ENCODE measurements around the gene ASB10.

ASB10 gene

DNA sequence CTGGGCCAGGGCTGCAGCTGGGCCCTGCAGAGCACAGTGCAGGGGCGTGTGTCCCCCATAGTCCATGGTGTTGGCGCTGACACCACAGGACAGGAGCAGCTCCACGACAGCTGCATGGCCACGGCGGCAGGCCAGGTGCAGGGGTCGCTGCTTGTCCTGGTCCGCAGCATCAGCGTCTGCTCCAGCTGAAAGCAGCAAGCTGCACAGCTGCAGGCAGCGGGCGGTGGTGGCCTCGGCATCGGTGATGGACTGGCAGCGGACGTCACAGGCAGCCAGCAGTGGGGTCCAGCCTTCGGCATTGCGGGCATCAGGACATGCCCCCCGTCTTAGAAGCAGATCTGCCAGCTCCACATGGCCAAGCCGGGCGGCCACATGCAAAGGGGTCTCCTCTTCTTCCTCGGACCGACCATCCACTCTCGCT lies 6.0 kb downstream of the ASB10 start:
- H3K9me3 Mint-ChIP-seq = no peaks in the 10 kb centered on the region
- no peak for ATAC-seq
- H3K4me3 Mint-ChIP-seq = no peak overlapping the region
- H3K27me3 Mint-ChIP-seq = peaks cover 68% of the 10 kb centered on the region
- H3K4me1 Mint-ChIP-seq = no peaks in the 10 kb centered on the region
- H3K36me3 Mint-ChIP-seq = no peaks in the 10 kb centered on the region
- no peak overlapping the region for H3K27ac Mint-ChIP-seq

DNA sequence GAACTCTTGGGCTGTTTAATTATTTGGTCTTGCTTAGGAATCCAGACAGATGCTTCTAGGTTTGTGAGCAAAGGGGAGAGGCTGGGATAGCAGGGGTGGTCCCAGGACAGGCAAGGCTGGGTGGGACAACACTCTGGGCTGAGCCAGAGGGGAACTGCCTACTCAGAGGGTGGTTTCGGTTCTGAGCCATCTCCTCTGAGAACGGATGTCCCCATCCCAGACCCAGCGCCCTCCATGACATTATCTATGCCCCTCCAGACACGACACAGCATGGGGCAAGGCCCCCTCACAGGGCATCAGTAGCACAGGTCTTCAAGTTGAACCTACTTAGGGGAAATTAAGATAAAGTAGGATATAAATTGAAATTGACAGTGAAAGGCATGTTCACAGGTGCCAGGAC lies 7.1 kb downstream of the ASB10 start:
- peaks cover 70% of the 10 kb centered on the region for H3K27me3 Mint-ChIP-seq
- no peaks in the 10 kb centered on the region for H3K4me1 Mint-ChIP-seq
- H3K27ac Mint-ChIP-seq = no peak overlapping the region
- H3K4me3 Mint-ChIP-seq = no peak overlapping the region
- H3K36me3 Mint-ChIP-seq = no peaks in the 10 kb centered on the region
- no peak for ATAC-seq
- no peaks in the 10 kb centered on the region for H3K9me3 Mint-ChIP-seq

DNA sequence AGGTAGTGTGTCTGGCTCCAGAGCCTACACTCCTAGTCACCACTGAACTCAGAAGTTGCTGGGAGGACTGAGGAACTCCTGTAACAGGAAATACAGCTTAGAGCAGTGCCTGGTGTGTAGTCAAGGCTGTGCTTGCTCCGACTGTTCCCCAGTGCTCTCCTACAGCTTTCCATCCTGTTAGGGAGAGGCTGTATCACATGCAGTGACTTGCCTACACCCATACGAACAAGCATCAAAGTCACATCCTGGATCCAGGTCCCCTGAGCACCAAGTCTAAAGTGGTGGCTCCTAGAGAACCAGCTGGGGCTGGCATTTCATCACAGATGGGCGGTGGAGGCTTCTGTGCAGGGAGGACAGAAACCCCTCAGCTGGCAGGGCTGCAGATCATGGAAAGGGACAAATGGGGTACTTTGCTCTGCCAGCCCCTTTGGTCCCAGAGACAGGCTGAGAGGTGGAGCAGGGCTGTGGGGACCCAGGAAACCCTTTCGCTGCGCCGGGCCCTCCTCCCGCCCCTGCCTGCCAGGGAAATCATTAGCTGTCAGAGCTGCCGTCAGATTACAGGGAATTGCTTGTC lies 7.7 kb downstream of the ASB10 start:
- no peaks in the 10 kb centered on the region for H3K9me3 Mint-ChIP-seq
- no peak overlapping the region for H3K4me3 Mint-ChIP-seq
- H3K4me1 Mint-ChIP-seq = no peaks in the 10 kb centered on the region
- H3K27me3 Mint-ChIP-seq = peaks cover 74% of the 10 kb centered on the region
- ATAC-seq = no peak
- no peak overlapping the region for H3K27ac Mint-ChIP-seq
- H3K36me3 Mint-ChIP-seq = no peaks in the 10 kb centered on the region

DNA sequence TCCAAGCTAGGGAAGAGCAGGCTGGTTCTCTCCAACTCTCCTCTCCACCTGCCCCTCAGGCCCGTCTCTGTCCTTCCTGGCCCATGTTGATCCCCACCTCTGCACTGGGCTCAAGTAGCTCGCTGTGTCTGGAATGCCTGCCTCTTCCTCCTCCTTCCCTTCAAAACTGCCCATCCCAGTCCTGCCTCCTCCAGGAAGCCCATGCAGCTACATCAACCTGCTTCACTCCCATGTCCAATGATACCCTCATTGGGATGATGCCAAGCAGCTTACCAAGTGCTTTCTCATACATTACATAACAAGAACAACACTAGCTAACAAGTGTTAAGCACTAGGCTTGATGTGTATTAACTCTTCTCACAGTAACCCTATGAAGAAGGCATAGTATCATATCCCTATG lies 8.2 kb downstream of the ASB10 start:
- Mint-ChIP-seq H3K27me3 (peaks cover 73% of the 10 kb centered on the region), H3K4me1 (no peaks in the 10 kb centered on the region)
- ATAC-seq = no peak

DNA sequence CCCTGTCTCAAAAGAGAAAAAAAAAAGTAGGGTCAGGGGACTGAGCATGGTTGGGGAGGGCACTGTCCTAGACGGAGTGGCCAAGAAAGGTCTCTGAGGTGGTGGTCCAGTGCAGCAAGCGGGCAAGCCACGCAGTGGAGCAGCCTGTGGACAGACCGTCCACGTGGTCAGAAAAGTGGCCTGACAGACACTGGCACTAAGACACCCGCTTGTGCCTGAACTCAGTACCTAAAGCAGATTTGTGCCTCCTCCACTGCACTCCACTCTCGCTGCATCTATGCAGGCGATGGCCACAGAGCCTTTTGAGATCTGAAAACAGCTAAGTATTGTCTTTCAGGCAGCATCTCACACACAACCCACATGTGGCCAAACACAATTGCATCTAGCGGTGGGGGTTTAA lies 8.8 kb downstream of the ASB10 start:
- H3K27ac Mint-ChIP-seq = no peak overlapping the region
- H3K4me1 Mint-ChIP-seq = no peaks in the 10 kb centered on the region
- no peak for ATAC-seq
- no peaks in the 10 kb centered on the region for H3K9me3 Mint-ChIP-seq
- no peak overlapping the region for H3K4me3 Mint-ChIP-seq
- peaks cover 75% of the 10 kb centered on the region for H3K27me3 Mint-ChIP-seq
- H3K36me3 Mint-ChIP-seq = no peaks in the 10 kb centered on the region

More for the DNA sequence above, 8.2 kb downstream of the ASB10 start:
- Mint-ChIP-seq H3K4me3 (no peak overlapping the region), H3K9me3 (no peaks in the 10 kb centered on the region), H3K27ac (no peak overlapping the region), H3K36me3 (no peaks in the 10 kb centered on the region)

DNA sequence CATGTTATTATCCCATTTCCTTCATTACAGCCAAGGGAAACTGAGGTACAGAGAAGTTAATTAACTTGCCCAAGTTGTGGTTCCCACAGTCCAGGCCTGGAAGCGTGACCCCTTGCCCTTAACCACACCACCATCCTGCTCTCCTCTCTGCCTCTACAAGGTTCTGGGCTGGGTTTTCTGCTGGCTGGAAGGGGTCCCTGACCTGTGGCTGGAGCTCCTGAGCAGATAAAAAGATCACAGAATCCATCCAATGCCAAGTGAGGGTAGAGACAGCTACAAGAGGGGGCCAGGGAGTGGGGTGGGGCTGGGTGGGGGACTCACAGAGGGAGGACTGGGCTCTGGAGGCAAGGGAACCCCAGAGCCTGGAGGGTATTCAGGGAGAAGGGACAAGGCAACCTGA lies 9.7 kb downstream of the ASB10 start:
- no peaks in the 10 kb centered on the region for H3K9me3 Mint-ChIP-seq
- H3K4me1 Mint-ChIP-seq = peaks cover 7% of the 10 kb centered on the region
- H3K27me3 Mint-ChIP-seq = peaks cover 82% of the 10 kb centered on the region
- no peak for ATAC-seq
- no peak overlapping the region for H3K4me3 Mint-ChIP-seq
- no peaks in the 10 kb centered on the region for H3K36me3 Mint-ChIP-seq
- no peak overlapping the region for H3K27ac Mint-ChIP-seq

DNA sequence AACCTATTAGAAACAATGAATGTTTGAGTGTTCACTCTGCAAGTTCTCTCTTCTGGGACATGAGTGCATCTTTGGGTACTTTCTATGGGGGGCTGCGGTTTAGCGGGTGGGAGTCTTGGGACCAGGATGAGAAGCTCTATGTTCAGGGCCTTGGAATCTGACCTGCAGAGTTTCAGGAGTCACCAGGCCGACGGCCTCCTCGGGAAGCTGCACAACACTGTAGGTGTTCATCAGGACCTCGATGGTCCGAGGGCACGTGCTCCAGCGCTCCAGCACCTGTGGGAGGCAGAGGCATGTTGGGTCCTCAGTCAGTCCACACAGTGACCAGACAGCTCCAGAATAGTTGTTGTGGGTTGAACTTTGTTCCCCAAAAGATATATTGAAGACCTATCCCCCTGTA lies 10.6 kb downstream of the ASB10 start:
- Mint-ChIP-seq H3K4me3 (no peak overlapping the region), H3K27me3 (peaks cover 83% of the 10 kb centered on the region), H3K9me3 (no peaks in the 10 kb centered on the region), H3K36me3 (no peaks in the 10 kb centered on the region), H3K27ac (no peak overlapping the region), H3K4me1 (peaks cover 8% of the 10 kb centered on the region)
- ATAC-seq = no peak

DNA sequence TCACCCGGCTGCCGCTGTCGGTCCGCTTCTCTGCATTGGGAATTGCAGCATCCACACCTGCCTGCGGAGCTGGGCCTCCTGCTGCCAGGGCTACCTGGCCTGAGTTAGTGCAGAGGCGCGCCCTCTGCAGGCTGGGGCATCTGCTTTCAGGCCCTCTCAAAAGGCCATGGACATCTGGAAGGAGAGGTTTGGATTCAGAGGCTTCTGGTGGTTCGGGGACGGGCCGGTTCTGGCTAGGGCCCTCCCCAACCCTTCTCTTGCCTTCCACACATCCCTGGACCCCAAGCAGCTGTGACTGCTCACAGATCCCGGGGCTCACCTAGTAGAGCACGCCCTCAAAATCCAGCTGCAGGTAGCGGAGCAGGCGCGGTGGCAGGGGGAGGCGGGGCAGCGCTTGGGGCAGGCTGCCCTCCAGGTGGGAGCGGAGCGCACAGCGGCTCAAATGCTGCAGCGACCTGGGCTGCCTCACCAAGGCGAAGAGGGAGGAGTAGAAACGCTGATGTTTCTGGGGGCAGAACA lies 11.2 kb downstream of the ASB10 start:
- Mint-ChIP-seq H3K4me3 (no peak overlapping the region), H3K9me3 (no peaks in the 10 kb centered on the region), H3K27ac (no peak overlapping the region), H3K27me3 (peaks cover 88% of the 10 kb centered on the region), H3K4me1 (peaks cover 8% of the 10 kb centered on the region), H3K36me3 (no peaks in the 10 kb centered on the region)
- no peak for ATAC-seq

DNA sequence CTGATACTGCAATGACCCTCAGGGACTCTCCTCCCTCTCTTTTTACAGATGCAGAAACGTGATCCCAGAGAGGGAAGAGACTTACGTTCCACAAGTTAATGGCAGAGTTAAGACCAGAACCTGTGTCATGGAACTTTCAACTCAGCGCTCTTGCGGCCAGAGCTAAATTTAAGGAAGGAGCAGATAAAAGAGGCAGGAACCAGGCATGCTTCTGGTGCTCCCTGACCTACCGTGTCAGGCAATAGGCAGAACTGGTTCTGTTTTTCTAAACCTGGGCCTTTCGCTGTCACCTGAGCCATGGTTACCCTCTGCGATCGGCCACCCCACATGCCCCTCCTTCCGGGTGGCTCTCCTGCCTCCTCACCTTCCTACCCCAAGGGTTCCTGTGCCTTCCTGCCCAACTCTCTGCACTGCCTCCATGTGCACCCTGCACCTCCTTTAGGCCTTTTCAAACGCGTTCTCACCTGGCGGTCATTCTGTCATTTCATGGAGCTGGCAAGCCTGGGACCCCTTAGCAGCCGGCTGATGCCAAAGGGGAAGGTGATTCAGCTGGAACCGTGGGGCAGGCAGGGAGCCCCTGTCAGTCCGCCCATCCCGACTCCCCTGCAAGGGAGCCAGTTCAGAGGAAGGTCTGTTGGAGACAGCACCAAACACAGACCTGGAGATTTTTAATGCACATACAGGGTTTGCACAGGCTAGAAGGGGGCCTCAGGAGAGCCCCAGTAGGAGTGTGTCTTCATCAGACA lies 11.8 kb downstream of the ASB10 start:
- Mint-ChIP-seq H3K27me3 (peaks cover 90% of the 10 kb centered on the region), H3K9me3 (no peaks in the 10 kb centered on the region), H3K4me3 (no peak overlapping the region), H3K36me3 (no peaks in the 10 kb centered on the region), H3K4me1 (peaks cover 8% of the 10 kb centered on the region), H3K27ac (no peak overlapping the region)
- no peak for ATAC-seq

DNA sequence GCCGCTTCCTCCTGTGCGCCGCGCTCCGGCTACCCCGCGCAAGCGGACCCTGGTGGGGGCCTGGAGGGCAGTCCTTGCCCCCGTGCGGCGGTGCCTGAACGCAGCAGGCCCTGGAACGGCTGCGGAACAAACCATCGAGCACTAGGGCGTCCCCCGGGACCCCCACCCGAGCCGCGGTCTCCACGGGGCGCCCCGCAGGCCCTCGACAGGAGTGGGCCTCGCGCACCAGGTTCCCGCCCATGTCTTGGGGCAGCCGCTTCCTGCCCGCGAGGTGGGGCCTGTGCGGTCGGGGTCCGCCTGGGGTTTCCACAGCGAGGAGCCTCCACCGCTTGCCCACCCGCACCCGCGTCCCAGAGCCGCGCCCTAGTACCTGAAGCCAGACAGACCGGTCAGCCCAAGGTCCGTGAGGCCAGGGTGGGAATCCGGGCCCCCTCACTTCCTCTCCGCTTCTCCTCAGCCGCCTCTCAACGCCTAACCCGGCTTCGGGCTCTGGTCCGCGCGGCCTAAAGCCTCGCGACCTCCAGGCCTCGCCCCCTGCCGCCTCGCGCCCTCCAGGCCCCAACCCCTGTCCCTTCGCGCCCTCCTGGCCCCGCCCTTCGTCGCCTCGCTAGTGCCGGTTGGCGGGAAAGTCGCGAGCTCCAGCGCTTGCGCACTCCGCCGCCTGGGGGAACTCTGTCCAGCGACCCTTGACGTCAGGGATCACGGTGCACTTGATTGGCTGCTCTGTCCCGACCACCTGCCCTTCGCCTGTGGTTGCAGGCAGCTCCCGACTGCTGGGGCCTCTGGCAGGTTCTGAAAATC lies 12.6 kb downstream of the ASB10 start:
- no peak overlapping the region for H3K27ac Mint-ChIP-seq
- no peaks in the 10 kb centered on the region for H3K36me3 Mint-ChIP-seq
- H3K9me3 Mint-ChIP-seq = no peaks in the 10 kb centered on the region
- ATAC-seq = peak; percentile 18
- H3K4me3 Mint-ChIP-seq = no peak overlapping the region
- peaks cover 94% of the 10 kb centered on the region for H3K27me3 Mint-ChIP-seq
- H3K4me1 Mint-ChIP-seq = peaks cover 8% of the 10 kb centered on the region

DNA sequence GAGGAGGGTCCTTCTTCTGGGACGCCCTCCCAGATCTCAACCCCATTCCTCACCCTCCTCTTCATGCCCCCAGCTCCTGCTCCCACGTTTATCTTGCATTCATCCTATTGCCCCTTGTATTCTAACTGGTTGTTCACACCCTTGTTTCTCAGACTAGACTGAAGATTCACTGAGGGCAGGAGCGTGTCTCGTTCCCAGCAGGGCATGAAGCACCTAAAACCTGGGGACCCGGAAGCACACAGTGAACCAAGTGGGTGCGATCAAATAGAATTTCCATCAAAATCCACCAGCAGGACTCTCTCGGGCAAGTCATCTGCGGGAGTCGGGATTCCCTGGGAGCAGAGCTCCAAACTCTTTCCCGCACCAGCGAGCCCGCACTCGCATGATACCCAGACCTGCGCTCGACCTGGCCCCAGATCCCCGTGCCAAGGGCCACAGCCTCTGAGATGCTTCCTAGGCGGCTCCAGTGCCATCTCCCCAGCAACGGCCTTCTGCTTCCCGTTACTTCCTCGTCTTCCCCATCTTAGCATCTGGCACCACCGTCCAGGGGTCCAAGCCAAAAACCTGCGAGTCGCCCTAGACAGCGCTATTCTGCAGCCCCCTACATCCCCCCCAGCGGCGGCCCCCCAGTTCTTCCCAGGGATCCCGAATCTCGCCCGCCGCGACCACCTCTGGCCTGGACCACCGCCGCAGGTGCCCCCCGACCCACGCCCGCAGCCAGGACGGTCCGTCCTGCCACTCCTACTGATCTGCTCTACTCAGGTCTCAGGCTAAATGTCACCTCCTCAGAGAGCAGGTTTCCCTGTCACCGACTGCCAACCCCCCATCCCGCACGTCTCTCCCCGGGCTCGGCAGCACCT lies 13.4 kb downstream of the ASB10 start:
- H3K36me3 Mint-ChIP-seq = no peaks in the 10 kb centered on the region
- no peak overlapping the region for H3K27ac Mint-ChIP-seq
- ATAC-seq = peak; percentile 2
- H3K9me3 Mint-ChIP-seq = no peaks in the 10 kb centered on the region
- peaks cover 94% of the 10 kb centered on the region for H3K27me3 Mint-ChIP-seq
- H3K4me1 Mint-ChIP-seq = peaks cover 12% of the 10 kb centered on the region
- H3K4me3 Mint-ChIP-seq = no peak overlapping the region

DNA sequence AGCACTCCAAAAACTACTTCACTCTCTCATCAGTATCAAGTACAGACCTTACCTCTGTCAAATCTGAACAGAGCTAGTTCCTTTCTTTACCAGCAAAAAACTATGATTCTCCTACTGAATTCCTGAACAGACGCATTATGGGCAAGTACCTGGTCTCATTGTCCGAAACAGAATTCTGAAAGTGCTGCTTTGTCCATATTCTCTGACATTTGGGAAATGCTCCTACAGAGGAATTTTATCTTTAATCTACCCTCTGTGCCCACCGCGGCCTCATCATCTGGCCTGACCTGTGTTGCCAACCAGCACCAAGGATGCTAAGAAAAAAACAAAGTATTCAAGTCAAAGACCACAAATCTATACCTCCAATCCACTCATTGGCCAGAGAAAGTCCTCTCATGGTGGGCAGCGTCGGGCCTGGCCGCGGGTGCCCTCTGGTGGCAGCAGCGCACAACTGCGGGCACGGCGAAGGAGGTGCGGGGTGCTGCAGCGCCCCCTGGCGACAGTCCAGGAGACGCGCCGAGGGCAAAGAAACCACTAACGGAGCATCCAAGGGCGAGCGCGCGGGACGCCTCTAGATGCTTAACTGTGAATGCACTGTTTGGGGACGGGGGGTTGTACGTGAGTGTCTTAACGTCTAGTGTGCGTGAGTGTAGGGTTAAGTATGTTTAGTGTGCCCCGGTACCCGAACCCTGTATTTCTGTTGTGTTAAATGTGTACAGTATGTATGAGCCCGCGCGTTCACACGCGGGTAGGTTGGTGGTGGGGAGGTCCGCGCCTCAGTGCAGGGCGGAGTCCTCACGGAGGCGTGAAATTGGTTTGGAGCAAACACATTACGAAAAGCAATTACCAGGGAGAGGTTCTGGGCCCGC lies 14.5 kb downstream of the ASB10 start:
- peak; percentile 65 for ATAC-seq
- H3K27me3 Mint-ChIP-seq = peaks cover 90% of the 10 kb centered on the region
- peaks cover 17% of the 10 kb centered on the region for H3K4me1 Mint-ChIP-seq
- H3K27ac Mint-ChIP-seq = no peak overlapping the region
- no peak overlapping the region for H3K4me3 Mint-ChIP-seq
- no peaks in the 10 kb centered on the region for H3K9me3 Mint-ChIP-seq
- no peaks in the 10 kb centered on the region for H3K36me3 Mint-ChIP-seq

DNA sequence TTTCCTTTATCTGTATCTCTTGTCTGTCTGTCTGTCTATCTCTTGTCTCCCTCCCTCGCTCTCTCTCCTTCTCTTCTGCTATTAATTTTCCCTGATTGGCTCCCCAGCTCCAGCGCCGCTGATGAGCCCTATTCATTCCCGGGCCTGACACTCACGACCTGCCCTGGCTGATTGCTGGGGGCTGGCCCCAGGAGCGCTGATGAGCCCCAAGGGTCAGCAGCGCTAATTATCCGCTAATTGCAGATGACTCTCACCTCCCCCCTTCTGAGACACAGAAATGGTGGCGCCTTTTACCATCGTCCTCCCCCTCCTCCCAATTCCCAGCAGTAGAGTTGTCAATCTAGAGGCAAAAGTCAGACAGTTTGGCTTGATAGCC lies 18.3 kb downstream of the ASB10 start:
- H3K4me1 Mint-ChIP-seq = peaks cover 22% of the 10 kb centered on the region
- no peaks in the 10 kb centered on the region for H3K36me3 Mint-ChIP-seq
- peak overlapping the region; percentile 75 for H3K4me3 Mint-ChIP-seq
- peaks cover 54% of the 10 kb centered on the region for H3K27me3 Mint-ChIP-seq
- no peak for ATAC-seq
- H3K27ac Mint-ChIP-seq = no peak overlapping the region
- no peaks in the 10 kb centered on the region for H3K9me3 Mint-ChIP-seq
